ENCODE data around the gene FBP2. TPM values are rescaled to one million over a fixed set of nuclear protein-coding genes. Genes with fewer than 3 reads are reported as not detected.
A peak's percentile ranks its signal among the peaks of the same experiment; 100 is the strongest.
"Not testable (repeated sequence)": the region's sequence is repeated elsewhere in the genome, so short reads cannot be mapped to it uniquely, and the experiment has no call there.

The FBP2 gene
- total RNA-seq, 4 donors from 2014 or later: 0.38 TPM; not detected in 3

GRCh38 chr9:94554439-94555331 lies 38.9 kb downstream of the FBP2 start, which contains the start of gene PCAT7:
PCAT7 (plus strand) TSS chr9:94555083.
- intact Hi-C loops (cut with DNase I): no loop called here
- peak within 1 kb of the TSS in 1 of 4 donors; percentile 37 for H3K4me3 ChIP-seq
- no peaks in the 10 kb centered on the region for H3K9me3 ChIP-seq
- no peak within 1 kb of the TSS for H3K27ac ChIP-seq
- TF ChIP-seq CTCF (IDR thresholded peaks at IDR 0.05) (peak in 4 of 6 experiments; percentile 8 to 55 (median 30)), POLR2A (IDR thresholded peaks at IDR 0.05) (no peak)
- H3K36me3 ChIP-seq: no peaks in the 10 kb centered on the region
- WGBS, 2 donors: 82 to 92% methylated on average over 21 to 28 of the region's 40 CpGs
- no peak for DNase-seq
- H3K4me1 ChIP-seq: no peaks in the 10 kb centered on the region
- H3K27me3 ChIP-seq: peaks cover 0 to 5% (median 0%) of the 10 kb centered on the region in 4 donors

GRCh38 chr9:94554078-94554438 lies 39.6 kb downstream of the FBP2 start:
- no peak for DNase-seq
- H3K27me3 ChIP-seq: peaks cover 0 to 5% (median 0%) of the 10 kb centered on the region in 4 donors
- no peaks in the 10 kb centered on the region for H3K4me1 ChIP-seq
- intact Hi-C loops (cut with DNase I): no loop called here
- no peak overlapping the region for H3K4me3 ChIP-seq
- TF ChIP-seq CTCF (IDR thresholded peaks at IDR 0.05): no peak
- no peak for TF ChIP-seq POLR2A (IDR thresholded peaks at IDR 0.05)
- H3K9me3 ChIP-seq: no peaks in the 10 kb centered on the region
- H3K36me3 ChIP-seq: no peaks in the 10 kb centered on the region
- 54 to 65% methylated on average over 3 to 5 of the region's 16 CpGs for WGBS, 2 donors
- H3K27ac ChIP-seq: no peak overlapping the region

GRCh38 chr9:94553029-94553938 lies 40.3 kb downstream of the FBP2 start:
- Histone ChIP-seq H3K27ac (no peak overlapping the region), H3K9me3 (no peaks in the 10 kb centered on the region), H3K4me1 (no peaks in the 10 kb centered on the region), H3K4me3 (no peak overlapping the region), H3K36me3 (no peaks in the 10 kb centered on the region), H3K27me3 (peaks cover 0 to 5% (median 0%) of the 10 kb centered on the region in 4 donors)
- TF ChIP-seq POLR2A (IDR thresholded peaks at IDR 0.05): no peak
- TF ChIP-seq CTCF (IDR thresholded peaks at IDR 0.05): peak in 1 of 6 experiments; percentile 10
- no peak for DNase-seq
- WGBS, 2 donors: 90 to 92% methylated on average over 11 to 12 of the region's 29 CpGs
- intact Hi-C loops (cut with DNase I): no loop called here

- intact Hi-C loops (cut with DNase I): no loop called here
- 65 to 75% methylated on average over 1 of the region's 1 CpG for WGBS, 2 donors
- TF ChIP-seq CTCF (IDR thresholded peaks at IDR 0.05) (no peak), POLR2A (IDR thresholded peaks at IDR 0.05) (no peak)
- Histone ChIP-seq H3K27ac (no peak overlapping the region), H3K36me3 (no peaks in the 10 kb centered on the region), H3K4me1 (no peaks in the 10 kb centered on the region), H3K27me3 (no peaks in the 10 kb centered on the region), H3K4me3 (no peak overlapping the region), H3K9me3 (no peaks in the 10 kb centered on the region)
- no peak for DNase-seq
Observed at GRCh38 chr9:94545940-94546339, 47.7 kb downstream of the FBP2 start.

GRCh38 chr9:94544335-94544734 lies 49.3 kb downstream of the FBP2 start:
- H3K4me1 ChIP-seq; H3K4me3 ChIP-seq; H3K27me3 ChIP-seq; H3K36me3 ChIP-seq; H3K27ac ChIP-seq; intact Hi-C loops (cut with DNase I); DNase-seq; H3K9me3 ChIP-seq: not testable (repeated sequence)
- 72 to 82% methylated on average over 4 to 5 of the region's 5 CpGs for WGBS, 2 donors

All from esophagus squamous epithelium (tissue), 5 donors.